ENCODE measurements around the gene PRELP. TPM values are rescaled to one million over a fixed set of nuclear protein-coding genes. Genes with fewer than 3 reads are reported as not detected.

Gene PRELP
- total and polyA plus RNA-seq, 9 of the 15 experiments (the other 6 are each of a cell fraction or from before 2014, with no cell fraction given), result 0.04 TPM; not detected in 8

GRCh38 chr1:203426366-203426765, 49.2 kb upstream of the PRELP start:
- H3K27ac ChIP-seq (ENCODE audit: extremely low read depth, low read depth, low read length), result no peak overlapping the region
- no peak for DNase-seq (ENCODE audit: extremely low read depth in 1 of 4, low spot score in 3 of 4)
- no peak overlapping the region for H3K4me3 ChIP-seq
- no peak for TF ChIP-seq ASH1L (IDR thresholded peaks at IDR 0.05; ENCODE audit: borderline replicate concordance, low read depth, partially characterized antibody)
- no peak for TF ChIP-seq MNT (conservative IDR thresholded peaks at IDR 0.05)
- TF ChIP-seq POLR2AphosphoS5 (IDR thresholded peaks at IDR 0.05; ENCODE audit: control insufficient read depth, insufficient read depth, low read depth, low read length), result no peak
- TF ChIP-seq BRCA1 (IDR thresholded peaks at IDR 0.05), result no peak
- TF ChIP-seq BRCA1 (CRISPR knock-in tag; IDR thresholded peaks at IDR 0.05), result no peak
- TF ChIP-seq ZNF57 (CRISPR knock-in tag; IDR thresholded peaks at IDR 0.05), result no peak
- no peak for FAIRE-seq
- intact Hi-C loops (cut with micrococcal nuclease), result no loop called here
- ATAC-seq, result no peak
- in situ Hi-C loops (cut with MboI), result no loop called here
- H3K27me3 ChIP-seq (ENCODE audit: control insufficient read depth in 2 of 2, insufficient read depth in 2 of 2, low read length in 2 of 2), result peaks cover 17 to 48% of the 10 kb centered on the region in 2 experiments; a peak in 4 of 5 replicates
- no peaks in the 10 kb centered on the region for H3K9me1 ChIP-seq (ENCODE audit: control insufficient read depth, insufficient read depth, low read length)
- no peaks in the 10 kb centered on the region for H3K36me3 ChIP-seq (ENCODE audit: control insufficient read depth, insufficient read depth, low read length)
- ChIA-PET POLR2A (no interaction called here), CTCF (ENCODE audit: low intra/inter-chr PET ratio) (no interaction called here)
- no peaks in the 10 kb centered on the region for H4K20me1 ChIP-seq (replicated peaks; ENCODE audit: control insufficient read depth, insufficient read depth, low read length)
- WGBS (ENCODE audit: insufficient coverage, low coverage, missing lambda C conversion rate), result under 1% methylated on average over 5 of the region's 5 CpGs
- no peaks in the 10 kb centered on the region for H3K4me1 ChIP-seq (replicated peaks in 1 of 2; ENCODE audit: control insufficient read depth in 2 of 2, insufficient read depth in 2 of 2, low read length in 2 of 2)
- no TSS peak for BruUV-seq (replicated peaks)
- no peak overlapping the region for H3K9ac ChIP-seq (ENCODE audit: insufficient read depth in 1 of 2, low read depth in 2 of 2, low read length in 2 of 2)
- H3K9me3 ChIP-seq (replicated peaks; ENCODE audit: control insufficient read depth, insufficient read depth, low read depth, low read length), result no peaks in the 10 kb centered on the region
- H2AFZ ChIP-seq (ENCODE audit: low read depth, low read length), result no peak overlapping the region
- H3K4me2 ChIP-seq (ENCODE audit: insufficient read depth, low read length), result no peak overlapping the region
- H3K79me2 ChIP-seq (ENCODE audit: control insufficient read depth, insufficient read depth, low read length), result no peaks in the 10 kb centered on the region
